CD4-positive, alpha-beta T cell treated with Interleukin-6 at 100 ng/mL for 8 hours (primary cell): ENCODE results near the gene DGKD.
"Not testable (repeated sequence)": the region's sequence is repeated elsewhere in the genome, so short reads cannot be mapped to it uniquely, and the experiment has no call there.

Experiments used
- DNase-seq: peaks from one replicate; pipeline ENCODE4 v3.0.0-alpha.2; 2020; ENCODE audit warnings: mixed read lengths, low spot score

Gene DGKD

GRCh38 chr2:233353769-233354499 lies at the start of gene DGKD:
TSS of gene DGKD (plus strand) at chr2:233354494. CDS start at chr2:233354519, 25 bp downstream.
- peak; percentile 68 for DNase-seq

- DNase-seq, result no peak
Measured at GRCh38 chr2:233307565-233307964, 46.7 kb upstream of the DGKD start, which contains the start of gene SAG. TSS of gene SAG (plus strand) at chr2:233307816. CDS start at chr2:233309190, 1,374 bp downstream.

- DNase-seq, result no peak
Measured at GRCh38 chr2:233311241-233311926, 42.9 kb upstream of the DGKD start.

- no peak for DNase-seq
Measured at GRCh38 chr2:233312874-233313273, 41.4 kb upstream of the DGKD start.

- no peak for DNase-seq
Measured at GRCh38 chr2:233314180-233314925, 39.9 kb upstream of the DGKD start.

- DNase-seq, result no peak
Measured at GRCh38 chr2:233317196-233317943, 36.9 kb upstream of the DGKD start.

- DNase-seq, result no peak
Measured at GRCh38 chr2:233319256-233319655, 35.0 kb upstream of the DGKD start.

GRCh38 chr2:233320470-233320869 lies 33.8 kb upstream of the DGKD start:
- no peak for DNase-seq

GRCh38 chr2:233321166-233321565 lies 33.1 kb upstream of the DGKD start:
- DNase-seq, result no peak

- DNase-seq, result no peak
Measured at GRCh38 chr2:233323851-233324250, 30.4 kb upstream of the DGKD start.

GRCh38 chr2:233325256-233325655 lies 29.0 kb upstream of the DGKD start:
- no peak for DNase-seq

- no peak for DNase-seq
Measured at GRCh38 chr2:233325814-233326213, 28.5 kb upstream of the DGKD start.

- no peak for DNase-seq
Measured at GRCh38 chr2:233326500-233326899, 27.8 kb upstream of the DGKD start.

GRCh38 chr2:233328922-233329321 lies 25.4 kb upstream of the DGKD start:
- DNase-seq, result no peak

GRCh38 chr2:233329489-233330135 lies 24.7 kb upstream of the DGKD start:
- DNase-seq, result no peak

- peak; percentile 88 for DNase-seq
Measured at GRCh38 chr2:233331536-233331935, 22.8 kb upstream of the DGKD start.

- DNase-seq, result no peak
Measured at GRCh38 chr2:233332125-233332524, 22.2 kb upstream of the DGKD start.

- no peak for DNase-seq
Measured at GRCh38 chr2:233334915-233335314, 19.4 kb upstream of the DGKD start.

- DNase-seq, result not testable (repeated sequence)
Measured at GRCh38 chr2:233336091-233336490, 18.2 kb upstream of the DGKD start.

- no peak for DNase-seq
Measured at GRCh38 chr2:233336541-233336940, 17.8 kb upstream of the DGKD start.

- DNase-seq, result no peak
Measured at GRCh38 chr2:233338046-233338445, 16.2 kb upstream of the DGKD start.
